Adrenal gland (tissue), 12 donors: Measurements from ENCODE around the gene C19orf25. TPM values are rescaled to one million over a fixed set of nuclear protein-coding genes. Genes with fewer than 3 reads are reported as not detected.
"Not testable (repeated sequence)": the region's sequence is repeated elsewhere in the genome, so short reads cannot be mapped to it uniquely, and the experiment has no call there.

Experiments used
- DNase-seq, 7 donors: peaks; one replicate each; pipeline ENCODE4 v3.0.0-alpha.2; 2019 to 2020
- H3K27ac ChIP-seq, 5 donors: fragments of 200-600 bp; sonication (generic) in 4 of 5; 1 replicate in 3 of 5; 2 replicates in 2 of 5; pipeline versions ENCODE4 v1.5.1 to v1.8.0; 2016 to 2020; ENCODE audit warnings: mild to moderate bottlenecking in 1 of 5
- H3K27me3 ChIP-seq: fragments of 200-600 bp; 2 replicates; pipeline ENCODE4 v1.8.0; 2021
- H3K36me3 ChIP-seq, 2 donors: fragments of 200-600 bp; replicated peaks in 1 of 2; 1 replicate in 1 of 2; 2 replicates in 1 of 2; pipeline versions ENCODE4 v1.5.1 to v1.8.0; 2018 to 2022
- H3K4me1 ChIP-seq, 2 donors: fragments of 200-600 bp; replicated peaks in 1 of 2; 1 replicate in 1 of 2; 2 replicates in 1 of 2; pipeline versions ENCODE4 v1.5.1 to v1.8.0; 2018 to 2021
- H3K4me3 ChIP-seq, 4 donors: fragments of 200-600 bp; sonication (generic) in 3 of 4; one replicate each; pipeline ENCODE4 v1.5.1; 2016 to 2018
- H3K9me3 ChIP-seq, 3 donors: fragments of 200-600 bp; sonication (generic) in 1 of 3; replicated peaks in 1 of 3; 1 replicate in 2 of 3; 2 replicates in 1 of 3; pipeline versions ENCODE4 v1.5.1 to v1.8.0; 2016 to 2021
- POLR2A ChIP-seq, 2 donors: fragments of 450-650 bp; IDR thresholded peaks; one replicate each; pipeline ENCODE4 v1.6.1; 2017; ENCODE audit warnings: antibody characterized with exemption in 2 of 2, mild to moderate bottlenecking in 2 of 2, moderate library complexity in 1 of 2
- WGBS, 4 donors: extraction: QIAGEN DNeasy Blood & Tissue Kit in 2 of 4; methylation state at CpG; one replicate each; pipeline versions ENCODE4 v1.1.5 to v1.1.7; 2013 to 2017; 5-methylcytosine and 5-hydroxymethylcytosine counted together
- intact Hi-C, 2 donors: fragments of 100-400 bp; cut with DNase I; formaldehyde crosslinking; loops; one replicate each; pipeline versions ENCODE4 v1.14.1 to v1.15.0; 2022 to 2023
- polyA plus RNA-seq, 3 donors: library from polyadenylated mRNA; stranded (reverse); fragments of 200-250 nt in 2 of 3; fragments of 350-450 nt in 1 of 3; fragmentation: Illumina TruSeq in 1 of 3; extraction: RNeasy Lipid Tissue Mini Kit (QIAGEN cat#74804) in 1 of 3; gene quantifications; one replicate each; pipeline ENCODE4 v1.2.3, GENCODE V29; 2013 to 2014
- total RNA-seq, 9 donors: library from RNA; depleted of rRNA in 4 of 9; stranded (reverse); fragments of >200 nt in 4 of 9; fragments of 120-200 nt in 1 of 9; fragmentation: NEBNext Ultra II Directional in 1 of 9; extraction: Animal tissue kit (Norgen Biotek cat#: 25700) in 1 of 9; gene quantifications; one replicate each; pipeline versions ENCODE4 v1.1.0 to v1.2.4, GENCODE V29; 2013 to 2023
- TF ChIP-seq, protein P1 (sequence below), 6 experiments: fragments of 450-650 bp in 4 of 6; fragments of 200-600 bp in 2 of 6; sonication (generic) in 1 of 6; IDR thresholded peaks; 1 replicate in 5 of 6; 2 replicates in 1 of 6; pipeline versions ENCODE4 v1.5.1 to v1.8.0; 2016 to 2021; ENCODE audit warnings: antibody characterized with exemption in 6 of 6, mild to moderate bottlenecking in 2 of 6, moderate library complexity in 1 of 6
- donor health status: healthy with polysubstance abuse.
- donor health status: Bipolar disorder and iron deficiency.
- donor health status: DM: yes; HTN: yes; CAD: no.
- donor health status: DM: no; HTN: no; CAD: no.
- donor health status: DM: no; HTN: no; CAD: no.
- donor health status: DM: yes; HTN: yes; CAD: no.

Gene C19orf25
- total and polyA plus RNA-seq, 12 donors: 6.0 to 60.4 (median 34.7) TPM

DNA sequence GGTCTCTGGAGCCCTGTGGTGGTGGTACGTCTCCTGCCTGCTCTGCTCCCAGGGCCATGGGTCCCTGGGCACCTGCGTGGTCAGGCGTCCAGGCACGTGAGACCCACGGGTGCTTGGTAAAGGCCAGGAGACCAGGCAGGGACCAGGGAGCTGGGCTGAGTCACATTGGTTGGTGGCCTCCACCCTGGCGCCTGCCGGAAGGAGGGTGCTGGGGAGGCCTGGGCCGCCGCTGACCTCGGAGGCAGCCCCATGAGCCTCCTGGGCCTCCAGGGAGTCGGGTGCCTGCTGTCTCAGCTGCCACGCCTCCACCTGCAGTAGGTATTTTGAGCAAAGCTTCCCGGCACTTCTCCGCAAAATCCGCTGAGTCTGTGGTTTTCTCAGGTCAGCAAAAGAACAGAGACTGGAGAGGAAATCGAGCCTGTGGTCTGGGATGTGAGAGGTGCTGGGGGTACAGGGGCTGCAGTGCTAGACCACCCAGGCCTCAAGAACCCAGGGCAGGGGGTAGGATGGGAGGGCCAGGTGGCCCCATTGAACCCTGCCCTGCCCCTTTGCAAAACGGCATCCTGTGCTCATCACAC, 41.3 kb upstream of the C19orf25 start:
- no peaks in the 10 kb centered on the region for H3K36me3 ChIP-seq
- DNase-seq: no peak
- intact Hi-C loops: no loop called here
- TF ChIP-seq, protein P1, sequence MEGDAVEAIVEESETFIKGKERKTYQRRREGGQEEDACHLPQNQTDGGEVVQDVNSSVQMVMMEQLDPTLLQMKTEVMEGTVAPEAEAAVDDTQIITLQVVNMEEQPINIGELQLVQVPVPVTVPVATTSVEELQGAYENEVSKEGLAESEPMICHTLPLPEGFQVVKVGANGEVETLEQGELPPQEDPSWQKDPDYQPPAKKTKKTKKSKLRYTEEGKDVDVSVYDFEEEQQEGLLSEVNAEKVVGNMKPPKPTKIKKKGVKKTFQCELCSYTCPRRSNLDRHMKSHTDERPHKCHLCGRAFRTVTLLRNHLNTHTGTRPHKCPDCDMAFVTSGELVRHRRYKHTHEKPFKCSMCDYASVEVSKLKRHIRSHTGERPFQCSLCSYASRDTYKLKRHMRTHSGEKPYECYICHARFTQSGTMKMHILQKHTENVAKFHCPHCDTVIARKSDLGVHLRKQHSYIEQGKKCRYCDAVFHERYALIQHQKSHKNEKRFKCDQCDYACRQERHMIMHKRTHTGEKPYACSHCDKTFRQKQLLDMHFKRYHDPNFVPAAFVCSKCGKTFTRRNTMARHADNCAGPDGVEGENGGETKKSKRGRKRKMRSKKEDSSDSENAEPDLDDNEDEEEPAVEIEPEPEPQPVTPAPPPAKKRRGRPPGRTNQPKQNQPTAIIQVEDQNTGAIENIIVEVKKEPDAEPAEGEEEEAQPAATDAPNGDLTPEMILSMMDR (IDR thresholded peaks at IDR 0.05): no peak
- TF ChIP-seq POLR2A (IDR thresholded peaks at IDR 0.05): no peak
- no peak overlapping the region for H3K27ac ChIP-seq
- no peaks in the 10 kb centered on the region for H3K4me1 ChIP-seq
- H3K9me3 ChIP-seq: no peaks in the 10 kb centered on the region
- peaks cover 25% of the 10 kb centered on the region for H3K27me3 ChIP-seq
- no peak overlapping the region for H3K4me3 ChIP-seq
- 67 to 80% (median 77%) methylated on average over 5 to 17 of the region's 17 CpGs for WGBS, 4 donors

DNA sequence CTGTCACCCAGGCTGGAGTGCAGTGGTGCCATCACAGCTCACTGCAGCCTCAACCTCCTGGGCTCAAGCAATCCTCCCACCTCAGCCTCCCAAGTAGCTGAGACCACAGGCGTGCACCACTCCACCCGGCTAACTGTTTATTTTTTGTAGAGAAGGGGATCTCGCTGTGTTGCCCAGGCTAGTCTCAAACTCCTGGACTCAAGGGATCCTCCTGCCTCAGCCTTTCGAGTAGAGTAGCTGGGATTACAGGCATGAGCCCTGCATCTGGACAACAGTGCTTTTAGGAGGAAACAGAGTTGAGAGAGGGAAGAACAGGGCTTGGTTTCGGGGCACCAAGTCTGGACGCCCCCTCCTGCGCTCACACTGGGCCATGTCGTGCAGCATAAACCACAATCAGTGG, 40.8 kb upstream of the C19orf25 start:
- not testable (repeated sequence) for H3K4me3 ChIP-seq, H3K9me3 ChIP-seq, H3K27ac ChIP-seq, H3K36me3 ChIP-seq, H3K4me1 ChIP-seq, DNase-seq
- 63 to 91% (median 85%) methylated on average over 6 to 8 of the region's 8 CpGs for WGBS, 4 donors
- intact Hi-C loops: loop anchor here in 1 of 2 donors (10.0 kb wide), 1 partner anchor 235 kb away; the partner anchor contains the start of gene EFNA2
- peaks cover 25% of the 10 kb centered on the region for H3K27me3 ChIP-seq

DNA sequence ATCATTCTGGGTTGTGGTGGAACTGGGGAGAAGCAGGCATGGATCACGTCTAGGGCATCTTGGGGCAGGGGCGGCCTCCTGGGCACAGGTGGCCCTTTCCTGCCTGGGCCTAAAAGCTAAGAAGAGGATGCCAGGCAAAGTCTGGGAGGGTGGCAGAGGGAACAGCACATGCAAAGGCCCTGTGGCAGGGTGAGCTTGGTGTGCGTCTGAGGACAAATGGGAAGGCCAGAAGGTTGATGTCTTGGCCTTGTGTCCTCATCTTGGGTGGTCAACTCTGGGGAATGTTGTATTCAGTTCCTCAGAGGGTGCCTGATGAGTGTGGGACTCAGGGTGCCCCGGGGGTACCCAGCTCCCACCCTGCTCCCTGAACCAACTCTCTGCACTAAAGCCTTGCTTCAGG, 39.5 kb upstream of the C19orf25 start:
- DNase-seq: no peak
- TF ChIP-seq POLR2A (IDR thresholded peaks at IDR 0.05): no peak
- TF ChIP-seq, protein P1 (IDR thresholded peaks at IDR 0.05): no peak
- no peak overlapping the region for H3K27ac ChIP-seq
- H3K27me3 ChIP-seq: peaks cover 25% of the 10 kb centered on the region
- no peaks in the 10 kb centered on the region for H3K36me3 ChIP-seq
- no peaks in the 10 kb centered on the region for H3K9me3 ChIP-seq
- 84 to 85% (median 84%) methylated on average over 3 to 4 of the region's 4 CpGs for WGBS, 4 donors
- peaks cover under 1 to 3% of the 10 kb centered on the region in 2 donors for H3K4me1 ChIP-seq
- intact Hi-C loops: loop anchor here in 1 of 2 donors (10.0 kb wide), 1 partner anchor 234 kb away; the partner anchor contains the start of gene EFNA2
- no peak overlapping the region for H3K4me3 ChIP-seq

- DNase-seq: no peak
- Histone ChIP-seq H3K4me1 (peaks cover 4 to 7% of the 10 kb centered on the region in 2 donors), H3K4me3 (no peak overlapping the region), H3K27me3 (peaks cover 22% of the 10 kb centered on the region), H3K27ac (no peak overlapping the region), H3K36me3 (no peaks in the 10 kb centered on the region), H3K9me3 (no peaks in the 10 kb centered on the region)
- intact Hi-C loops: loop anchor here in 1 of 2 donors (10.0 kb wide), 1 partner anchor 232 kb away; the partner anchor contains the start of gene EFNA2
- 60 to 85% (median 79%) methylated on average over 8 of the region's 8 CpGs for WGBS, 4 donors
- TF ChIP-seq POLR2A (IDR thresholded peaks at IDR 0.05): no peak
- TF ChIP-seq, protein P1 (IDR thresholded peaks at IDR 0.05): no peak
Measured at GRCh38 chr19:1516395-1516753, 37.4 kb upstream of the C19orf25 start.
